Right ventricle myocardium superior (tissue), 1 donor: ENCODE data around the gene TJP1. TPM values are rescaled to one million over a fixed set of nuclear protein-coding genes. Genes with fewer than 3 reads are reported as not detected.
A peak's percentile ranks its signal among the peaks of the same experiment; 100 is the strongest.
"Not testable (repeated sequence)": the region's sequence is repeated elsewhere in the genome, so short reads cannot be mapped to it uniquely, and the experiment has no call there.

Experiments
- ATAC-seq: fragments of 200-7000 bp; cut with Tn5 transposase; one replicate; pipeline ENCODE4 v1.9.1; 2020; ENCODE audit warnings: mild to moderate bottlenecking; ENCODE audit not compliant: poor library complexity
- DNase-seq: peaks from one replicate; pipeline ENCODE4 v3.0.0-alpha.2; 2020
- intact Hi-C: fragments of 100-400 bp; cut with DNase I; formaldehyde crosslinking; loops from one replicate; pipeline ENCODE4 v1.11.2; 2022
- total RNA-seq: library from RNA; stranded (reverse); fragmentation: NEBNext Ultra II Directional; extraction: Animal tissue kit (Norgen Biotek cat#: 25700); gene quantifications from one replicate; pipeline ENCODE4 v1.2.1, GENCODE V29; 2021
- donor health status: DM: no; HTN: yes; CAD: no; lungs with severe emphysema.

The TJP1 gene
- total RNA-seq, 1 donor from 2014 or later, result 104 TPM

- DNase-seq (no peak), ATAC-seq (no peak)
- intact Hi-C loops, result loop anchor here (10.0 kb wide), 1 partner anchor 60 kb away; no protein-coding TSS in a partner anchor
These were observed 47.4 kb downstream of the TJP1 start for GRCh38 chr15:29774900-29775299.

DNA sequence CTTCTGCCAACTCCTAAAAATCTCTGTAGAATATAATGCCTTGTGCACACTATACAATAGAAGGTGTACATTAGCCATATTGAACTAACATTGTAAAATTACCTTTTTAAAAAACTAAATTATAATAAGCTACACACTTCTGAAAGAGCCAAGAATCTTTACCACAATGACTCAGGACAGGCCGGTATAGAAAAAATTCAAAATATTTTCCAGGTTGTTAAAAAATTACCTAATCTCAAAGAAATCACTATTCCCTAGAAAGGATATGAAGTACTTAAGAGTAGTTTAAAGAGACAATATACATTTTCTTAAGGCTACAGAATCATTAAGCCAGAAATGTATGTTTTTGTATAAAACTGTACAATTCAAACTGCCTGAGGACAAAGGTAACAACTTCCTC lies 48.5 kb downstream of the TJP1 start:
- DNase-seq (no peak), ATAC-seq (no peak)
- intact Hi-C loops, result loop anchor here (10.0 kb wide), 1 partner anchor 59 kb away; no protein-coding TSS in a partner anchor

- ATAC-seq (peak; percentile 33), DNase-seq (no peak)
These were observed 49.3 kb downstream of the TJP1 start for GRCh38 chr15:29773000-29773399.

GRCh38 chr15:29770796-29771195 lies 51.5 kb downstream of the TJP1 start:
- DNase-seq (no peak), ATAC-seq (no peak)
- intact Hi-C loops, result loop anchor here (10.0 kb wide), 1 partner anchor 56 kb away; no protein-coding TSS in a partner anchor

More at GRCh38 chr15:29773000-29773399, 49.3 kb downstream of the TJP1 start:
- intact Hi-C loops, result loop anchor here (10.0 kb wide), 1 partner anchor 58 kb away; no protein-coding TSS in a partner anchor

DNA sequence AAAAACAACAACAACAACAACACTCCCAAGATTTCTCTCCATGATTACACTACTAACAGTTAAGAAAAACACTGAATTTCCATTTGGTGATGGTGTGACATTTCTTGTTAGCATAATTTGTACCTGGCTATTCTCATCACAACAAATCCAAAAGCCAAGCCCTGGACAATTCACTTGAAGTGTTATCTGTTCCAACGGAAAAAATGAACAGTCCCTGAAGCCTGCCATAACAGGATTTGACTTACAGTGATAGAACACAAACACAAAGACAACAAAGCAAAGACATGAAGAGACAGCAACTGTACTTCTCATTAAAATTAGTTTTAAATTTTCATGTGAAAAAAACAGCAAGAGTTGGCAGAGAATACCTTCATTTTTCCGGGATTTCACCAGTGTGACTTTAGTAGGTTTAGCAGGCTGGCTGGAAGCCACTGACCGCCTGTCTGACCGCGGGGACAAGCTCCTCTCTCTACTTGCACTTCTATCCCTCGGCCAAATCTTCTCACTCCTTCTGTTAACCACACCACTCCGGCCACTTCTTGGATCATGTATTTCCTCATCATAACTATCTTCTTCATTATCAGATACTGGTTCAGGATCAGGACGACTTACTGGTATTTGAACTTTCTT lies 56.3 kb downstream of the TJP1 start:
- intact Hi-C loops, result no loop called here
- ATAC-seq (peak; percentile 74), DNase-seq (peak; percentile 59)

DNA sequence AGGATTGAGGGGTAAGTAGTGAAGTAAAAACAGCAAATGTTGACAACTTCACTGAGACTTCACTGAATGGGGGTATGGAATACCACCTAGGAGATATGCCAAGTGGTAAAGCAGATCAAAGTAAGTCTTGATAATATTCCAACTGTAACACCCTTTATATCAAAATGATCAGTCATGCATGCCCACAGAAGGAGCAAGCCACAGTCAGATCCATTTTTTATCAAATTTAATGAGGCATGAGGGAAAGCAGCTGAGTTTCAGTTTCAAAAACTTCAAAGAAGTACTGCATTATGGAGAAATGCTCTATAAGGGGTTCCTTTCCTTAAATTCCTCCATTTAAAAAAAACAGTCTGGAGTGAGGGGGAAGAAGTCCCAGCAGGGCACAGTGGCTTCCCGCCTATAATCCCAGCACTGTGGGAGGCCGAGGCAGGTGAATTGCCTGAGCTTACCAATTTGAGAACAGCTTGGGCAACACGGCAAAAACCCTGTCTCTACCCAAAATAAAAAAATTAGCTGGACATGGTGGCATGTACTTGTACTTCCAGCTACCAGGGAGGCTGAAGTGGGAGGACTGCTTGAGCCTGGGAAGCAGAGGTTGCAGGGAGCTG lies 56.9 kb downstream of the TJP1 start:
- ATAC-seq, result no peak

GRCh38 chr15:29759596-29759995 lies 62.7 kb downstream of the TJP1 start:
- ATAC-seq, result no peak
- DNase-seq, result no peak
- intact Hi-C loops, result no loop called here

More for the DNA sequence above, 56.9 kb downstream of the TJP1 start:
- no peak for DNase-seq
- intact Hi-C loops, result no loop called here

GRCh38 chr15:29756358-29757267 lies 65.7 kb downstream of the TJP1 start:
- peak; percentile 43 for ATAC-seq
- intact Hi-C loops, result no loop called here
- no peak for DNase-seq

DNA sequence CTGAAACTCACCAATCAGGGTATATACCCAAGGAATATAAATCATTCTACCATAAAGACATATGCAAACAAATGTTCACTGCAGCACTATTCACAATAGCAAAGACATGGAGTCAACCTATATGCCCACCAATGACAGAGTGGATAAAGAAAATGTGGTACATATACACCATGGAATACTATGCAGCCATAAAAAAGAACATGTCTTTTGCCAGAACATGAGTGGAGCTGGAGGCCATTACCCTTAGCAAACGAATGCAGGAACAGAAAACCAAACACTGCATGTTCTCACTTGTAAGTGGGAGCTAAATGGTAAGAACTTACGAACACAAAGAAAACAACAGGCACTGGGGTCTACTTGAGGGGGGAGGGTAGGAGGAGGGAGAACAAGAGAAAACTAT lies 68.3 kb downstream of the TJP1 start:
- intact Hi-C loops, ATAC-seq, DNase-seq: not testable (repeated sequence)

DNA sequence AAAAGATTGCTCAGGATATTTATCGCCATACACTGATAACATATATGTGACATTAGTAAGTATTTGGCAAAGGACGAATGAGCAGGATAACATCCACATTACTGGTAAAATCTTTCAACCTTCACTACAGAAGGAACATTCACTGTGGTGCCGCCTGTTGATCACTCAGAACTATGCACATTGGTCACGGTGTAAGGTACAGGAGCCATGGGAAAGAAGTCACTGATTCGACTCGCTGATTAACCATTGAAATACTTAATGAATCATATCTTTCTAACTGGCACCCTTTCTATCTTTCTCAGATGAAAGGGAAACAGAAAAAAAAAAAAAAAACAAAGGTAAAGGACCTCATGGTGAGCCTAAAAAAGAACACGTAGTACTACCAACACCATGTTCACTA lies 68.8 kb downstream of the TJP1 start:
- intact Hi-C loops, result no loop called here
- DNase-seq, result no peak
- no peak for ATAC-seq

GRCh38 chr15:29750754-29751153 lies 71.5 kb downstream of the TJP1 start:
- intact Hi-C loops, result no loop called here
- DNase-seq (no peak), ATAC-seq (no peak)

DNA sequence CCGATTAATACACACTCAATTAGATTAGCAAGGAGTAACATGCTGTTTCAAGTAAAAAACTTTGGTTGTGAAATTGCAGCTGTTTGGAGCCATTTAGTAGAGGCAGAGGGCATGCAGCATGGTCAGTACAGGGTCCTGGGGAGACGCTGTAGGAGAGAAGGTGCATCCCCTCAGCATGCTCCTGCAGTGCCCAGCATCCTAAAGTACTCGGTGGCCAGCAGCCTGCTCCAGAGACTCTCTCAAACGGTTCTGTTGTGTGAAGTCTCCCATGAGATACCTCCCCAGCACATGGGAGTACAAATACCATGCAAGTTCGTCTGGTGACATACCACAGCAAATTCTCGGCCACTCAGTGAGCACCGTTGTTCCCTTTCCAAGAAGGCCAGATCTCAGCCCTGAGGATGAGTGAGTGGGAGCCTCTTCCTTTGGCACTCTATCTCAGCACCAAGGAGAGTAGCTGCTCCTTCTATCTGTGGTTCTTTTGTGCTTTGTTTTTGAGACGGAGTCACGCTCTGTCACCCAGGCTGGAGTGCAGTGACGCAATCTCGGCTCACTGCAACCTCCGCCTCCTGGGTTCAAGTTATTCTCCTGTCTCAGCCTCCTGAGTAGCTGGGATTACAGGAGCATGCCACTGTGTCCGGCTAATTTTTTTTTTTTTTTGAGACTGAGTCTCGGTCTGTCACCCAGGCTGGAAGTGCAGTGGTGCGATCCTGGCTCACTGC lies 72.7 kb downstream of the TJP1 start:
- intact Hi-C loops, result loop anchor here (5.0 kb wide), 1 partner anchor 178 kb away; no protein-coding TSS in a partner anchor
- ATAC-seq (peak; percentile 42), DNase-seq (no peak)

DNA sequence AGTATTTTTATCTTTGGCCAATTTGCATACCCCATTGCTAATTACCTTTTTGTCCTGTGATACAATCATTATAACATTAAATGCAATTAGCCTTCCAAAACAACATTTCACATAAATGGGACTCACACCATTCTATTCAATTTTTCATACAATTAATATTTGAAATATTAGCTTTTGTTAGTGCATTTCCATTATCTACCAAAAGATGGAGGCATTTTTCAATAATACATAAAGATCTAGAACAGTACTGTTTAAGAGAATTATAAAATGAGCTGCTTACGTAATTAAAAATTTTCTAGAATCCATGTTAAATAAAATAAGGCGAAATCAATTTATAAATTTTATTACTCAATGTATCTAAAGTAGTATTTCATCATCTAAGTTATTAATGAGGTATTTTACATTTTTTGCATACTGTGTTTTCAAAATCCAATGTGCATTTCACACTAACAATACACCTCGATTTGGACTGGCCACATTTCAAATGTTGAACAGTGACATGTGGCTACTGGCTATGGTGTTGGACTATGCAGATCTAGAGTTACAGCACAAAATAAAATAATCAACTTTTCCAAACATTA lies 74.3 kb downstream of the TJP1 start:
- ATAC-seq (peak; percentile 44), DNase-seq (no peak)
- intact Hi-C loops, result loop anchor here (5.0 kb wide), 1 partner anchor 179 kb away; no protein-coding TSS in a partner anchor

DNA sequence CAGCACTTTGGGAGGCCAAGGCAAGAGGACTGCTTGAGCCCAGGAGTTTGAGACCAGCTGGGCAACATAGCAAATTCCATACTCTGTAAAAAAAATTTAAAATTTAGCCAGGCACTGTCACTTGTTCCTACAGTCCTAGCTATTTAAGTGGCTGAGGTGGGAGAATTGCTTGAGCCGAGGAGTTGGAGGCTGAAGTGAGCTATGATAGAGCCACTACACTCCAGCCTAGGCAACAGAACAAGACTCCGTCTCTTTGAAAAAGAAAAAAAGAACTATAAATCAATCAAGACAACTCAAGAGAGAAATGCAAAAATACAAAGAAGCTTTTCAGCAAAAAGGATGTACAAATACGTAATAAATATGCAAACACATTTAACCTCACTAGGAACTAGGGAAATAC lies 78.8 kb downstream of the TJP1 start:
- intact Hi-C loops, result no loop called here
- ATAC-seq, result no peak

DNA sequence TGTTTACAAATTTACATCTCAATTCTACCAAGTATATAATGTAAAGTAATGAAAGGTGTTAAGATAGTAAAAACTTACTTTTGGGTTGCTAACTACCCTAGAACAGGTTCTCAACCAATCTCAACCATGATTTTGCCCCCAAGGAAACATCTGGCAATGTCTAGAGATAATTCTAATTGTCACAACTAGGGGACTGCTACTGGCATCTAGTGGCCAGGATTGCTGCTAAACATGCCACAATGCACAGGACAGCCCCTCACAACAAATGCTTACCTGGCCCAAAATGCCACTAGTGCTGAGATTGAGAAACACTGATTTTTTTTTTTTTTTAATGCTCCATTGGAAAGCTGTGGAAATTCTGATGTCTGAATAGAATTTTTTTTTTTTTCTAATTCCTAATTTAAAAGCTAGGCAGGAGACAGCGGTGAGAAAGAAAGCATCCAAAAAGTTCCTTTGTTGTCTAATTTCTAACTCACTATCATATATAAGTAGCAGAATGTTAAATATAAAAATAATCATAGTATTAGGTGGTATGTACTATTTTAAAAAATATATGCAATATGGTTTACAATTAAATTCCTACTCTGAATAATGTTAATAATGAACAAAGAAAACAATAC lies 81.5 kb downstream of the TJP1 start:
- intact Hi-C loops, result no loop called here
- DNase-seq (no peak), ATAC-seq (no peak)

More for the DNA sequence above, 78.8 kb downstream of the TJP1 start:
- DNase-seq, result no peak

GRCh38 chr15:29736744-29737020 lies 85.6 kb downstream of the TJP1 start:
- ATAC-seq (peak; percentile 84), DNase-seq (no peak)
- intact Hi-C loops, result no loop called here

DNA sequence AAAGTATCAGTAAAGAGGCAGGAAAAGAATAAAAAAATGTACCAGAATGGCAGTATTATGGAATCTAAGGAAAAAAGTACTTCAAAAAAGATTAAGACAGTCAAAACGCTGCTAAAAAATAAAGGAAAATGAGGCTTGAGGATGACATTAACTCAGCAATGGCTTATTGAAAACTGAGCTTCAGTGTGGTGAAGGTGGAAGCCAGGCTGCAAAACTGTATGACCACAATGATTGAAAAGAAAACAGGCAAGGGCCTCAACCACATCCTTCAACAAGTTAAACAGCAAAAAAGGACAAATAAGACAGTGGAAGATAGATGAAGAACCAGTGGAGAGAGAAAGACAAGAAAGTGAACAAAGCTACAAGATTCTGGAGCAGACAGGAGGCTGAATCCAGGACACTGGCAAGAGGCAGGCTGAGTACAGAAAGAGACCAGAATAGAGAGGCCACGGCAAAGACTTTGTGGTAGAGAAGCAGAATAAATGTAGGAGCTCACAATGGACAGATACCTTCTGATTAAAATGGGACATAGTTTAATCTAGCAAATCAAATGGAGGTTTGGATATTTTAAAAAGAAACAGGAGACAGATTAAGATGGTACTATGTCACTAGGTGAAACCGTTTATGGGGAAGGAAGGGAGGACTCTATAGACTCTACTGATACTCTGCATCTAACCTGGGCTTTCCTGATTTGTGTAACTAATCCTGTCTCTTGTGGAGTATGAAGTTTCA lies 86.1 kb downstream of the TJP1 start:
- intact Hi-C loops, result no loop called here
- ATAC-seq, result no peak
- DNase-seq, result no peak
